Activated naive CD4-positive, alpha-beta T cell treated with anti-CD3 and anti-CD28 coated beads, Interleukin-2, amount 50 U/mL, for 24 hours (primary cell): ENCODE measurements around the gene PROM2.

Source experiments
- H3K27ac Mint-ChIP-seq: one replicate; pipeline ENCODE4 v1.8.0; 2021; ENCODE audit warnings: mild to moderate bottlenecking, mixed read lengths
- H3K27me3 Mint-ChIP-seq: one replicate; pipeline ENCODE4 v1.8.0; 2021; ENCODE audit warnings: mixed read lengths
- H3K36me3 Mint-ChIP-seq: one replicate; pipeline ENCODE4 v1.8.0; 2021; ENCODE audit warnings: mixed read lengths
- H3K4me1 Mint-ChIP-seq: one replicate; pipeline ENCODE4 v1.8.0; 2021; ENCODE audit warnings: mixed read lengths
- H3K4me3 Mint-ChIP-seq: one replicate; pipeline ENCODE4 v1.8.0; 2021; ENCODE audit warnings: mild to moderate bottlenecking, mixed read lengths
- H3K9me3 Mint-ChIP-seq: one replicate; pipeline ENCODE4 v1.8.0; 2021; ENCODE audit warnings: mixed read lengths

The PROM2 gene

GRCh38 chr2:95276244-95276887, 2.1 kb downstream of the PROM2 start:
- Mint-ChIP-seq H3K9me3 (no peaks in the 10 kb centered on the region), H3K27me3 (no peaks in the 10 kb centered on the region), H3K4me1 (no peaks in the 10 kb centered on the region), H3K27ac (no peak overlapping the region), H3K4me3 (no peak overlapping the region), H3K36me3 (no peaks in the 10 kb centered on the region)

- no peak overlapping the region for H3K4me3 Mint-ChIP-seq
- no peak overlapping the region for H3K27ac Mint-ChIP-seq
- H3K9me3 Mint-ChIP-seq = no peaks in the 10 kb centered on the region
- no peaks in the 10 kb centered on the region for H3K4me1 Mint-ChIP-seq
- no peaks in the 10 kb centered on the region for H3K27me3 Mint-ChIP-seq
- no peaks in the 10 kb centered on the region for H3K36me3 Mint-ChIP-seq
Measured at GRCh38 chr2:95276888-95277245, 2.6 kb downstream of the PROM2 start.

- Mint-ChIP-seq H3K27me3 (no peaks in the 10 kb centered on the region), H3K4me3 (no peak overlapping the region), H3K36me3 (no peaks in the 10 kb centered on the region), H3K27ac (no peak overlapping the region), H3K4me1 (no peaks in the 10 kb centered on the region), H3K9me3 (no peaks in the 10 kb centered on the region)
Measured at GRCh38 chr2:95277246-95277906, 3.1 kb downstream of the PROM2 start.

- H3K4me1 Mint-ChIP-seq = no peaks in the 10 kb centered on the region
- H3K27me3 Mint-ChIP-seq = no peaks in the 10 kb centered on the region
- no peak overlapping the region for H3K4me3 Mint-ChIP-seq
- H3K9me3 Mint-ChIP-seq = no peaks in the 10 kb centered on the region
- H3K36me3 Mint-ChIP-seq = no peaks in the 10 kb centered on the region
- H3K27ac Mint-ChIP-seq = no peak overlapping the region
Measured at GRCh38 chr2:95278051-95278471, 3.8 kb downstream of the PROM2 start.

- H3K9me3 Mint-ChIP-seq = no peaks in the 10 kb centered on the region
- H3K4me3 Mint-ChIP-seq = no peak overlapping the region
- no peaks in the 10 kb centered on the region for H3K4me1 Mint-ChIP-seq
- H3K27me3 Mint-ChIP-seq = no peaks in the 10 kb centered on the region
- no peaks in the 10 kb centered on the region for H3K36me3 Mint-ChIP-seq
- no peak overlapping the region for H3K27ac Mint-ChIP-seq
Measured at GRCh38 chr2:95278637-95279225, 4.5 kb downstream of the PROM2 start.

GRCh38 chr2:95279435-95280035, 5.3 kb downstream of the PROM2 start:
- no peak overlapping the region for H3K4me3 Mint-ChIP-seq
- H3K36me3 Mint-ChIP-seq = no peaks in the 10 kb centered on the region
- H3K9me3 Mint-ChIP-seq = no peaks in the 10 kb centered on the region
- H3K4me1 Mint-ChIP-seq = no peaks in the 10 kb centered on the region
- no peaks in the 10 kb centered on the region for H3K27me3 Mint-ChIP-seq
- H3K27ac Mint-ChIP-seq = no peak overlapping the region

- Mint-ChIP-seq H3K36me3 (no peaks in the 10 kb centered on the region), H3K4me1 (no peaks in the 10 kb centered on the region), H3K27me3 (no peaks in the 10 kb centered on the region), H3K27ac (no peak overlapping the region), H3K9me3 (no peaks in the 10 kb centered on the region), H3K4me3 (no peak overlapping the region)
Measured at GRCh38 chr2:95281071-95281470, 6.8 kb downstream of the PROM2 start.

GRCh38 chr2:95281786-95282185, 7.5 kb downstream of the PROM2 start:
- Mint-ChIP-seq H3K9me3 (no peaks in the 10 kb centered on the region), H3K36me3 (no peaks in the 10 kb centered on the region), H3K27ac (no peak overlapping the region), H3K4me3 (no peak overlapping the region), H3K27me3 (no peaks in the 10 kb centered on the region), H3K4me1 (no peaks in the 10 kb centered on the region)

- H3K4me3 Mint-ChIP-seq = no peak overlapping the region
- H3K36me3 Mint-ChIP-seq = no peaks in the 10 kb centered on the region
- H3K27me3 Mint-ChIP-seq = no peaks in the 10 kb centered on the region
- no peaks in the 10 kb centered on the region for H3K9me3 Mint-ChIP-seq
- no peaks in the 10 kb centered on the region for H3K4me1 Mint-ChIP-seq
- no peak overlapping the region for H3K27ac Mint-ChIP-seq
Measured at GRCh38 chr2:95282458-95282857, 8.2 kb downstream of the PROM2 start.

GRCh38 chr2:95283562-95283961, 9.3 kb downstream of the PROM2 start:
- no peaks in the 10 kb centered on the region for H3K36me3 Mint-ChIP-seq
- no peak overlapping the region for H3K4me3 Mint-ChIP-seq
- no peaks in the 10 kb centered on the region for H3K27me3 Mint-ChIP-seq
- H3K9me3 Mint-ChIP-seq = no peaks in the 10 kb centered on the region
- no peaks in the 10 kb centered on the region for H3K4me1 Mint-ChIP-seq
- no peak overlapping the region for H3K27ac Mint-ChIP-seq

GRCh38 chr2:95284886-95285541, 10.8 kb downstream of the PROM2 start:
- Mint-ChIP-seq H3K36me3 (peaks cover under 1% of the 10 kb centered on the region), H3K4me1 (no peaks in the 10 kb centered on the region), H3K4me3 (no peak overlapping the region), H3K27ac (no peak overlapping the region), H3K27me3 (no peaks in the 10 kb centered on the region), H3K9me3 (peaks cover 1% of the 10 kb centered on the region)

GRCh38 chr2:95285542-95285932, 11.3 kb downstream of the PROM2 start:
- Mint-ChIP-seq H3K27ac (no peak overlapping the region), H3K36me3 (peaks cover 4% of the 10 kb centered on the region), H3K4me1 (no peaks in the 10 kb centered on the region), H3K27me3 (no peaks in the 10 kb centered on the region), H3K4me3 (no peak overlapping the region), H3K9me3 (peaks cover 7% of the 10 kb centered on the region)

GRCh38 chr2:95287336-95287735, 13.1 kb downstream of the PROM2 start:
- Mint-ChIP-seq H3K4me3 (no peak overlapping the region), H3K36me3 (peaks cover 4% of the 10 kb centered on the region), H3K9me3 (peaks cover 7% of the 10 kb centered on the region), H3K4me1 (no peaks in the 10 kb centered on the region), H3K27me3 (no peaks in the 10 kb centered on the region), H3K27ac (no peak overlapping the region)

GRCh38 chr2:95287806-95288205, 13.6 kb downstream of the PROM2 start:
- H3K36me3 Mint-ChIP-seq = peaks cover 4% of the 10 kb centered on the region
- H3K4me3 Mint-ChIP-seq = no peak overlapping the region
- H3K4me1 Mint-ChIP-seq = no peaks in the 10 kb centered on the region
- peaks cover 7% of the 10 kb centered on the region for H3K9me3 Mint-ChIP-seq
- H3K27me3 Mint-ChIP-seq = no peaks in the 10 kb centered on the region
- H3K27ac Mint-ChIP-seq = no peak overlapping the region

- no peaks in the 10 kb centered on the region for H3K27me3 Mint-ChIP-seq
- H3K4me3 Mint-ChIP-seq = no peak overlapping the region
- peaks cover 4% of the 10 kb centered on the region for H3K36me3 Mint-ChIP-seq
- H3K9me3 Mint-ChIP-seq = peaks cover 7% of the 10 kb centered on the region
- no peaks in the 10 kb centered on the region for H3K4me1 Mint-ChIP-seq
- no peak overlapping the region for H3K27ac Mint-ChIP-seq
Measured at GRCh38 chr2:95289253-95289652, 15.0 kb downstream of the PROM2 start.

GRCh38 chr2:95291222-95291621, 17.0 kb downstream of the PROM2 start:
- H3K36me3 Mint-ChIP-seq = peaks cover 4% of the 10 kb centered on the region
- peaks cover 7% of the 10 kb centered on the region for H3K9me3 Mint-ChIP-seq

More at GRCh38 chr2:95291222-95291621, 17.0 kb downstream of the PROM2 start:
- Mint-ChIP-seq H3K4me3 (no peak overlapping the region), H3K4me1 (no peaks in the 10 kb centered on the region), H3K27me3 (no peaks in the 10 kb centered on the region), H3K27ac (no peak overlapping the region)
